ENCODE measurements around the gene PLA2G3.
"Not testable (repeated sequence)": the region's sequence is repeated elsewhere in the genome, so short reads cannot be mapped to it uniquely, and the experiment has no call there.

The PLA2G3 gene

GRCh38 chr22:31122196-31122531, 18.1 kb downstream of the PLA2G3 start:
- DNase-seq: no peak

GRCh38 chr22:31121403-31121802, 18.9 kb downstream of the PLA2G3 start:
- DNase-seq: no peak

- no peak for DNase-seq
These were observed 19.7 kb downstream of the PLA2G3 start for GRCh38 chr22:31120642-31121041.

GRCh38 chr22:31120230-31120629, 20.1 kb downstream of the PLA2G3 start:
- no peak for DNase-seq

GRCh38 chr22:31119026-31119717, 21.1 kb downstream of the PLA2G3 start:
- DNase-seq: no peak

- no peak for DNase-seq
These were observed 22.1 kb downstream of the PLA2G3 start for GRCh38 chr22:31118046-31118820.

GRCh38 chr22:31112547-31113091, 27.7 kb downstream of the PLA2G3 start:
- DNase-seq: not testable (repeated sequence)

GRCh38 chr22:31107894-31108218, 32.5 kb downstream of the PLA2G3 start:
- no peak for DNase-seq

GRCh38 chr22:31107178-31107893, 33.0 kb downstream of the PLA2G3 start, which contains the start of gene SELENOM:
Gene SELENOM (minus strand): TSS chr22:31107568. CDS start chr22:31107505, 63 bp downstream.
- peak; percentile 47 to 80 for DNase-seq

GRCh38 chr22:31106731-31107177, 33.6 kb downstream of the PLA2G3 start:
- DNase-seq: no peak

GRCh38 chr22:31106001-31106571, 34.2 kb downstream of the PLA2G3 start:
- no peak for DNase-seq

GRCh38 chr22:31105282-31105929, 34.9 kb downstream of the PLA2G3 start:
- no peak for DNase-seq

GRCh38 chr22:31104869-31105268, 35.4 kb downstream of the PLA2G3 start:
- DNase-seq: no peak

- no peak for DNase-seq
These were observed 36.2 kb downstream of the PLA2G3 start for GRCh38 chr22:31103899-31104694.

GRCh38 chr22:31103111-31103510, 37.2 kb downstream of the PLA2G3 start:
- no peak for DNase-seq

- no peak for DNase-seq
These were observed 37.7 kb downstream of the PLA2G3 start for GRCh38 chr22:31102441-31103081.

- no peak for DNase-seq
These were observed 39.4 kb downstream of the PLA2G3 start for GRCh38 chr22:31100762-31101525.

- DNase-seq: no peak
These were observed 40.2 kb downstream of the PLA2G3 start for GRCh38 chr22:31099841-31100761.

GRCh38 chr22:31099386-31099785, 40.9 kb downstream of the PLA2G3 start:
- DNase-seq: no peak
